Psoas muscle (tissue), 8 donors: ENCODE results near the gene INSL3. TPM values are rescaled to one million over a fixed set of nuclear protein-coding genes. Genes with fewer than 3 reads are reported as not detected.

Experiments
- ATAC-seq, 4 donors: fragments of 200-7000 bp; cut with Tn5 transposase; one replicate each; pipeline ENCODE4 v1.9.1; 2020; ENCODE audit warnings: moderate library complexity in 3 of 4, mild to moderate bottlenecking in 2 of 4
- DNase-seq, 2 donors: peaks; one replicate each; pipeline ENCODE4 v3.0.0-alpha.2; 2020
- H3K27ac ChIP-seq: fragments of 200-600 bp; one replicate; pipeline ENCODE4 v1.8.0; 2022
- H3K27me3 ChIP-seq, 3 donors: fragments of 200-600 bp in 1 of 3; one replicate each; pipeline versions ENCODE4 v1.6.1 to v1.8.0; 2013 to 2022; ENCODE audit warnings: low read length in 2 of 3, mild to moderate bottlenecking in 2 of 3, moderate library complexity in 1 of 3; ENCODE audit not compliant: insufficient read depth in 3 of 3
- H3K36me3 ChIP-seq, 2 donors: fragments of 200-600 bp in 1 of 2; one replicate each; pipeline versions ENCODE4 v1.6.1 to v1.8.0; 2013 to 2022; ENCODE audit warnings: low read depth in 1 of 2, mild to moderate bottlenecking in 1 of 2, moderate library complexity in 1 of 2; ENCODE audit not compliant: insufficient read depth in 1 of 2
- H3K4me1 ChIP-seq: fragments of 200-600 bp; one replicate; pipeline ENCODE4 v1.8.0; 2022
- H3K4me3 ChIP-seq: fragments of 200-600 bp; one replicate; pipeline ENCODE4 v1.8.0; 2022; ENCODE audit warnings: mild to moderate bottlenecking
- H3K9me3 ChIP-seq: fragments of 200-600 bp; one replicate; pipeline ENCODE4 v1.8.0; 2022
- WGBS, 3 donors: extraction: QIAGEN DNeasy Blood & Tissue Kit; methylation state at CpG; one replicate each; pipeline versions ENCODE4 v1.1.6 to v1.1.7; 2013; 5-methylcytosine and 5-hydroxymethylcytosine counted together
- intact Hi-C, 2 donors: fragments of 100-400 bp; cut with DNase I; formaldehyde crosslinking; loops; one replicate each; pipeline versions ENCODE4 v1.11.0 to v1.14.2; 2022
- polyA plus RNA-seq, 3 donors: library from polyadenylated mRNA; stranded (reverse); fragments of 200-250 nt; gene quantifications; one replicate each; pipeline ENCODE4 v1.2.3, GENCODE V29; 2013
- total RNA-seq, 4 donors: library from RNA; stranded (reverse); fragmentation: NEBNext Ultra II Directional in 2 of 4; extraction: Animal tissue kit (Norgen Biotek cat#: 25700) in 2 of 4; gene quantifications; one replicate each; pipeline versions ENCODE4 v1.2.1 to v1.2.4, GENCODE V29; 2021 to 2023
- TF ChIP-seq, protein P1 (sequence below): fragments of 200-600 bp; IDR thresholded peaks from one replicate; pipeline ENCODE4 v1.8.0; 2022; ENCODE audit warnings: antibody characterized with exemption
- donor health status: healthy with polysubstance abuse.
- donor health status: DM: no; HTN: no; CAD: no; lungs with moderate emphysema.
- donor health status: Bipolar disorder and iron deficiency.
- donor health status: healthy.
- donor health status: DM: yes; HTN: yes; CAD: no.
- donor health status: DM: no; HTN: no; CAD: no.
- donor health status: DM: no; HTN: no; CAD: no.
- donor health status: DM: yes; HTN: yes; CAD: no.

Gene INSL3
- total and polyA plus RNA-seq, 7 donors = not detected

DNA sequence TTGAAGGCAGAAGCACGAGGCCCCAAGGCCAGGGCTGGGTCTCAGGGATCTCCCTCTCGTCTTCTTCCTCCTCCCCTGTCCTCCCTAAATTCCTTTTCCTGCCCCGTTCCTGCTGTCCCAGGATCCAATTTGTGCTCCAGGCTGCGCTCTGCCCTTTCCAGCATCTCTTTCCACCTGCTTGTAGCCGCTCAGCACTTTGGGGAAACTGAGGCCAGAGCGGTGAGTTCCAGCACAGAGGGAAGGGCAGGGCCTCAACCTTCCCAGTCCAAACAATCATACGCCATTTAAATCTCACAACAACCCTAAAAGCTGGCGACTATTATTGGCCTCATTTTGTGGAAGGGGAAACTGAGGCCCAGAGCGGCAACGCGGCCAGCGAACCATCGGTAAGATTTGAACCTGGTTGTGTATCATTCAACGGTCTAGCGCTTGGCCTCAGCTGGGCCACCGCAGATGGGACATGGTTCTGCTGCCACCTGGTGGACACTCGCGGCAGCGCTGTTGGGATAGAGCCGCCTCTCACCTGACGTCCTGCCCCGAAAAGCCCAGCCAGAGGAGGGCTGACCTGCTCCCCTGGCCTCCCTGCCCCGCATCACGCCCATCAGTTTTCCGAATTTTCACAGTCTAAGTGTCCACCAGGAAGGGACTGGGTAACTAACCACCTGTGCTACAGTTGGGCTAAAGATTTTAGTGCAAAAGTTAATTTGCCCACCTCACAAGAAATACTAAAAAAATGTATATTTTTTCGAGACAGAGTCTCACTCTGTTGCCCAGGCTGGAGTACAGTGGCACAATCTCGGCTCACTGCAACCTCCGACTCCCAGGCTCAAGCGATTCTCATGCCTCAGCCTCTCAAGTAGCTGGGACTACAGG, 34.2 kb upstream of the INSL3 start:
- intact Hi-C loops = loop anchor here in 1 of 2 donors (5.0 kb wide), 1 partner anchor 142 kb away; no protein-coding TSS in a partner anchor
- TF ChIP-seq, protein P1, sequence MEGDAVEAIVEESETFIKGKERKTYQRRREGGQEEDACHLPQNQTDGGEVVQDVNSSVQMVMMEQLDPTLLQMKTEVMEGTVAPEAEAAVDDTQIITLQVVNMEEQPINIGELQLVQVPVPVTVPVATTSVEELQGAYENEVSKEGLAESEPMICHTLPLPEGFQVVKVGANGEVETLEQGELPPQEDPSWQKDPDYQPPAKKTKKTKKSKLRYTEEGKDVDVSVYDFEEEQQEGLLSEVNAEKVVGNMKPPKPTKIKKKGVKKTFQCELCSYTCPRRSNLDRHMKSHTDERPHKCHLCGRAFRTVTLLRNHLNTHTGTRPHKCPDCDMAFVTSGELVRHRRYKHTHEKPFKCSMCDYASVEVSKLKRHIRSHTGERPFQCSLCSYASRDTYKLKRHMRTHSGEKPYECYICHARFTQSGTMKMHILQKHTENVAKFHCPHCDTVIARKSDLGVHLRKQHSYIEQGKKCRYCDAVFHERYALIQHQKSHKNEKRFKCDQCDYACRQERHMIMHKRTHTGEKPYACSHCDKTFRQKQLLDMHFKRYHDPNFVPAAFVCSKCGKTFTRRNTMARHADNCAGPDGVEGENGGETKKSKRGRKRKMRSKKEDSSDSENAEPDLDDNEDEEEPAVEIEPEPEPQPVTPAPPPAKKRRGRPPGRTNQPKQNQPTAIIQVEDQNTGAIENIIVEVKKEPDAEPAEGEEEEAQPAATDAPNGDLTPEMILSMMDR = peak; percentile 96
- peak; percentile 36 to 52 (median 50) for ATAC-seq
- DNase-seq = peak; percentile 85 to 93
- Histone ChIP-seq H3K36me3 (no peaks in the 10 kb centered on the region), H3K4me3 (no peak overlapping the region), H3K9me3 (no peaks in the 10 kb centered on the region), H3K4me1 (no peaks in the 10 kb centered on the region), H3K27me3 (no peaks in the 10 kb centered on the region), H3K27ac (no peak overlapping the region)
- 14% methylated on average over 29 of the region's 29 CpGs for WGBS, 3 donors

DNA sequence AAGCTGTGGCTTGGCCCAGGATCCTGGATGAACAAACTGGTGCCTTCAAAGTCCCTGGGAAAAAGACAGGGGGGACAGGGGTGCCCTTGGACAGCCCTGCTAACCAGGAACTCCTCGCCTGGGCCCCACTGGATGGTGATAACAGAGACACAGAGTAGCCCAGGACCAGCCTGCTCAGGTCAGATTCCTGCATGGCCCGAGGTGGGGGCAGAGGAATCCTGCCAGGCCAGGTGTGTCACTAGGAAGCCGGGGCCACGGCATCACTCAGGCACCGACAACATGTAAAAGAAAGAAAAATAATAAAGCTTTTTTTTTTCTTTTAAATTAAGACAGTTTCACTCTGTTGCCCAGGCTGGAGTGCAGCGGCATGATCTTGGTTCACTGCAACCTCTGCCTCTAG, 32.7 kb upstream of the INSL3 start:
- no peaks in the 10 kb centered on the region for H3K36me3 ChIP-seq
- 84 to 86% (median 84%) methylated on average over 6 of the region's 6 CpGs for WGBS, 3 donors
- H3K27me3 ChIP-seq = no peaks in the 10 kb centered on the region
- no peaks in the 10 kb centered on the region for H3K9me3 ChIP-seq
- H3K27ac ChIP-seq = no peak overlapping the region
- H3K4me1 ChIP-seq = no peaks in the 10 kb centered on the region
- no peak for ATAC-seq
- DNase-seq = no peak
- no peak overlapping the region for H3K4me3 ChIP-seq
- TF ChIP-seq, protein P1 = no peak
- intact Hi-C loops = loop anchor here in 1 of 2 donors (1.0 to 5.0 kb wide), 2 partner anchors 47 to 147 kb away; no protein-coding TSS in a partner anchor

DNA sequence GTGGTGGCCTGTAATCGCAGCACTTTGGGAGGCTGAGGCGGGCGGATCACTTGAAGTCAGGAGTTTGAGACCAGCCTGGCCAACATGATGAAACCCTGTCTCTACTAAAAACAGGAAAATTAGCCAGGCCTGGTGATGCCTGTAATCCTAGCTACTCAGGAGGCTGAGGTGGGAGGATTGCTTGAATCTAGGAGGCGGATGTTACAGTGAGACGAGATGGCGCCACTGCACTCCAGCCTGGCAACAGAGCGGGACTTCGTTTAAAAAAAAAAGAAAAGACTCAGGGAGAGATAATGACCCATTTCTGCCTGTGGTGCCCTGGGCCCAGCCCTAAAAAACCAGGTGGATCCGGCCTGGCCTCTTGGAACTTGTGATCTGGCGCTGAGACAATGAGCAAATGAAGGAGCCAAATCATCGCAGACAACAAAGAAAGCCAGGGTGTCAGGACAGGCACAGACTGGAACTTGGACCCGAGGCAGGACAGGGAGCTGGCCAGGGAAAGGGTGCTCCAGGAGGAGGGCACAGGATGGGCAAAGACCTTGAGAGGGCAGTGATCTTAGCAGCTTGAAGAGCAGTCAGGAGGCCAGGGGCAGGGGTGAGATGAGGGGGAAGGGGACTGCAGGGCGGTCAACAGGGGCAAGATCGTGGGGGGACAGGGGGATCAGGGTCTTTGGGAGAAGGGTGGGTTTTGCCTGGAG, 27.4 kb upstream of the INSL3 start:
- Histone ChIP-seq H3K27ac (no peak overlapping the region), H3K4me3 (no peak overlapping the region), H3K4me1 (no peaks in the 10 kb centered on the region), H3K27me3 (peaks cover 0 to 45% (median 5%) of the 10 kb centered on the region in 3 donors), H3K9me3 (no peaks in the 10 kb centered on the region), H3K36me3 (no peaks in the 10 kb centered on the region)
- TF ChIP-seq, protein P1 = no peak
- ATAC-seq (no peak), DNase-seq (no peak)
- WGBS, 3 donors = 66 to 78% (median 71%) methylated on average over 14 of the region's 14 CpGs
- intact Hi-C loops = no loop called here

DNA sequence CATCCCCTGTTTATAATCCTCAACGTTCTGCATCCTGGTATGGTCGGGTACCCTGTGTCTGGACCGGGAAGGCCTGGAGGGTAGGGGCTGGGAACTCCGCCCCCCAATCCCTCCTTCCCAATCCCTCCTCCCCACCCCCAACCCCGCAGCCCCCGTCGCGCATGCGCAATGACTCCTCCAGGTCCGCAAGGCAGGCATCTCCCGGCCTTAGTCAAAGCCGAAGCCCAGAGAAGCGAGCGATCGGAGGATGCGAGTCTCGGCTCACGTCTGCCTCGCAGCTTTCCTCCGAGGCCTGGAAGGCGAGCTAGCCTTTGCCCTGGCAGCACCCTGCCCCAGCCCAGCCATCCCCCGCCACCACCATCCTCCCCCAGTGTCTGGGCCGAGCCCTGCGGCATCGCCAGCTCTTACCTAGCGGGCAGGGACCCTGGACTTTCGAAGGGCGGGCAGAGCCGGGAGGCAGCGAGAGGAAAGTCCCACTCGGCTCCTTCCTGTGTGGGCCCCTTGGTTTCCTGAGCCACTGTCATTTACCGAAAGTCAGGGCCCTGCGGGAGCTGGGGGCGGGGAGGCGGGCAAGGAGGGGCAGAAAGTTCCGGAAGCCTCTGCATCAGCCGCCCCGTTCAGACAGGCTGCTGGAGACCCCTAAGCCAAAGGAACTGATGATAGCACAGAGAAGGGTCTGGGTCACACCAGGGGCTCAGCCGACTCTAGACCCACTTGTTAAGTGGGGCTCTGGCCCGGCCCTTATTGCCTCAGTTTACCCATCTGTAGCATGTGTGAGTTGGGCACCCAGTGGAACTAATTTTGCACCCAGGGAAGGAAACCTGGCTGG, 26.4 kb upstream of the INSL3 start, which contains the start of gene JAK3:
Gene JAK3 (minus strand): TSS at position 445 of the 829 bp plus-strand sequence. CDS start 3,565 bp downstream, outside the sequence.
- ATAC-seq (peak in 2 of 4 donors; percentile 19 to 34), DNase-seq (peak in 1 of 2 donors; percentile 58)
- 7 to 9% (median 9%) methylated on average over 37 to 40 of the region's 40 CpGs for WGBS, 3 donors
- Histone ChIP-seq H3K27ac (peak within 1 kb of the TSS; percentile 41), H3K4me3 (peak within 1 kb of the TSS; percentile 56), H3K27me3 (peaks cover 0 to 55% (median 5%) of the 10 kb centered on the region in 3 donors), H3K36me3 (no peaks in the 10 kb centered on the region), H3K4me1 (no peaks in the 10 kb centered on the region), H3K9me3 (no peaks in the 10 kb centered on the region)
- TF ChIP-seq, protein P1 = no peak
- intact Hi-C loops = no loop called here
